T-cell (primary cell): ENCODE measurements around the gene KIF16B. TPM values are rescaled to one million over a fixed set of nuclear protein-coding genes. Genes with fewer than 3 reads are reported as not detected.

Experiments
- ATAC-seq, 4 experiments: fragments of 200-7000 bp in 3 of 4; fragments of 150-1000 bp in 1 of 4; cut with Tn5 transposase; replicated peaks in 1 of 4; 1 replicate in 3 of 4; 2 replicates in 1 of 4; pipeline ENCODE4 v1.10.0; 2021; ENCODE audit warnings: moderate library complexity in 3 of 4, mild to moderate bottlenecking in 2 of 4, moderate number of reproducible peaks in 1 of 4
- CTCF ChIA-PET, 2 donors: fragments of 300-600 bp; sonication (Branson Sonifier 250); formaldehyde crosslinking; loops; one replicate each; lab custom pipeline; 2022; ENCODE audit warnings: antibody characterized with exemption in 2 of 2; lab: Charles Lee
- POLR2A ChIA-PET, 2 donors: fragments of 300-600 bp; sonication (Branson Sonifier 250); formaldehyde crosslinking; loops; one replicate each; lab custom pipeline; 2022; ENCODE audit warnings: antibody characterized with exemption in 2 of 2; lab: Charles Lee
- DNase-seq, 35 experiments: peaks; one replicate each; pipeline versions ENCODE4 v3.0.0 to v3.0.0-alpha.2; 2013 to 2023
- H3K27ac ChIP-seq: one replicate; pipeline ENCODE4 v1.5.1; 2013; ENCODE audit warnings: low read length
- H3K27me3 ChIP-seq, 2 experiments: replicated peaks in 1 of 2; 1 replicate in 1 of 2; 2 replicates in 1 of 2; pipeline versions ENCODE4 v1.6.1 to v1.7.0; 2013; ENCODE audit warnings: low read length in 1 of 2, mixed read lengths in 1 of 2; ENCODE audit not compliant: control insufficient read depth in 2 of 2, insufficient read depth in 2 of 2; ENCODE audit errors: extremely low read depth in 1 of 2
- H3K36me3 ChIP-seq, 2 donors: 1 replicate in 1 of 2; 2 replicates in 1 of 2; pipeline versions ENCODE4 v1.6.1 to v1.7.0; 2013; ENCODE audit warnings: low read length in 1 of 2; ENCODE audit not compliant: control insufficient read depth in 2 of 2, insufficient read depth in 1 of 2; ENCODE audit errors: extremely low read depth in 1 of 2
- H3K4me1 ChIP-seq, 2 experiments: 1 replicate in 1 of 2; 2 replicates in 1 of 2; pipeline versions ENCODE4 v1.6.1 to v1.7.0; 2013; ENCODE audit warnings: low read length in 2 of 2, mixed read lengths in 1 of 2; ENCODE audit not compliant: insufficient read depth in 2 of 2, control insufficient read depth in 1 of 2; ENCODE audit errors: extremely low read depth in 1 of 2
- H3K4me3 ChIP-seq, 2 donors: 1 replicate in 1 of 2; 2 replicates in 1 of 2; pipeline versions ENCODE4 v1.5.1 to v1.7.0; 2013; ENCODE audit warnings: mild to moderate bottlenecking in 2 of 2, low read length in 1 of 2, moderate library complexity in 1 of 2; ENCODE audit not compliant: control insufficient read depth in 1 of 2; ENCODE audit errors: extremely low read depth in 1 of 2
- H3K9me3 ChIP-seq: 2 replicates; pipeline ENCODE4 v1.7.0; 2013
- H3K27ac Mint-ChIP-seq, 2 donors: one replicate each; pipeline ENCODE4 v1.8.0; 2020 to 2021; ENCODE audit warnings: mild to moderate bottlenecking in 2 of 2, mixed read lengths in 2 of 2
- H3K27me3 Mint-ChIP-seq, 2 donors: one replicate each; pipeline ENCODE4 v1.8.0; 2021 to 2022; ENCODE audit warnings: mixed read lengths in 2 of 2
- H3K36me3 Mint-ChIP-seq: one replicate; pipeline ENCODE4 v1.8.0; 2021; ENCODE audit warnings: mixed read lengths
- H3K4me1 Mint-ChIP-seq, 3 donors: one replicate each; pipeline ENCODE4 v1.8.0; 2020 to 2022; ENCODE audit warnings: mixed read lengths in 3 of 3, mild to moderate bottlenecking in 1 of 3
- H3K4me3 Mint-ChIP-seq, 3 donors: one replicate each; pipeline ENCODE4 v1.8.0; 2020 to 2022; ENCODE audit warnings: mild to moderate bottlenecking in 3 of 3, mixed read lengths in 3 of 3, moderate library complexity in 3 of 3
- H3K9me3 Mint-ChIP-seq, 3 donors: one replicate each; pipeline ENCODE4 v1.8.0; 2020 to 2022; ENCODE audit warnings: mixed read lengths in 3 of 3
- WGBS: methylation state at CpG from one replicate; pipeline ENCODE4 v1.1.5; 2013; ENCODE audit warnings: missing lambda C conversion rate; ENCODE audit not compliant: insufficient coverage; 5-methylcytosine and 5-hydroxymethylcytosine counted together
- total RNA-seq, 35 experiments: library from RNA in 6 of 35; stranded (reverse) in 6 of 35; fragments of 120-200 nt in 1 of 35; gene quantifications; one replicate each; pipeline versions ENCODE4 v1.2.1 to v1.2.4 and lab custom pipeline; 2013 to 2026

KIF16B gene
- total RNA-seq, 5 donors from 2014 or later (not counting 1 experiment from before 2014, with no cell fraction given): 6.8 to 10.2 (median 8.7) TPM

- Mint-ChIP-seq H3K27ac (no peak overlapping the region), H3K4me3 (no peak overlapping the region), H3K4me1 (no peaks in the 10 kb centered on the region), H3K36me3 (peaks cover 40% of the 10 kb centered on the region), H3K9me3 (no peaks in the 10 kb centered on the region), H3K27me3 (no peaks in the 10 kb centered on the region)
- DNase-seq (no peak), ATAC-seq (no peak)
- no peaks in the 10 kb centered on the region for H3K27me3 ChIP-seq
- peaks cover 11 to 20% of the 10 kb centered on the region in 2 donors for H3K36me3 ChIP-seq
- no peak overlapping the region for H3K27ac ChIP-seq
- WGBS: 100% methylated on average over 2 of the region's 5 CpGs
- ChIA-PET POLR2A (no interaction called here), CTCF (no interaction called here)
- H3K4me3 ChIP-seq: no peak overlapping the region
- H3K9me3 ChIP-seq: no peaks in the 10 kb centered on the region
- H3K4me1 ChIP-seq: no peaks in the 10 kb centered on the region
Observed at GRCh38 chr20:16364320-16364687, 208.9 kb downstream of the KIF16B start.

- H3K36me3 Mint-ChIP-seq: peaks cover 34% of the 10 kb centered on the region
- Histone ChIP-seq H3K27ac (no peak overlapping the region), H3K9me3 (no peaks in the 10 kb centered on the region), H3K36me3 (peaks cover 8 to 15% of the 10 kb centered on the region in 2 donors), H3K4me3 (no peak overlapping the region), H3K4me1 (no peaks in the 10 kb centered on the region), H3K27me3 (no peaks in the 10 kb centered on the region)
- H3K4me1 Mint-ChIP-seq: no peaks in the 10 kb centered on the region
- ATAC-seq: no peak
- WGBS: no CpG with 5 or more reads among the region's 5 CpGs
- H3K27me3 Mint-ChIP-seq: no peaks in the 10 kb centered on the region
- no peak overlapping the region for H3K27ac Mint-ChIP-seq
- H3K4me3 Mint-ChIP-seq: no peak overlapping the region
- ChIA-PET POLR2A (no interaction called here), CTCF (no interaction called here)
- DNase-seq: no peak
- no peaks in the 10 kb centered on the region for H3K9me3 Mint-ChIP-seq
Observed at GRCh38 chr20:16363506-16364319, 209.5 kb downstream of the KIF16B start.

GRCh38 chr20:16362642-16363041 lies 210.6 kb downstream of the KIF16B start:
- no peak overlapping the region for H3K27ac ChIP-seq
- Mint-ChIP-seq H3K27me3 (no peaks in the 10 kb centered on the region), H3K36me3 (peaks cover 32% of the 10 kb centered on the region), H3K27ac (no peak overlapping the region), H3K4me1 (no peaks in the 10 kb centered on the region), H3K4me3 (no peak overlapping the region), H3K9me3 (no peaks in the 10 kb centered on the region)
- WGBS: 50% methylated on average over 1 of the region's 1 CpG
- no peak overlapping the region for H3K4me3 ChIP-seq
- H3K27me3 ChIP-seq: no peaks in the 10 kb centered on the region
- no peak for ATAC-seq
- POLR2A ChIA-PET: no interaction called here
- no peaks in the 10 kb centered on the region for H3K9me3 ChIP-seq
- H3K36me3 ChIP-seq: peaks cover 0 to 9% of the 10 kb centered on the region in 2 donors
- no peaks in the 10 kb centered on the region for H3K4me1 ChIP-seq
- CTCF ChIA-PET: no interaction called here
- DNase-seq: no peak

- DNase-seq (no peak), ATAC-seq (no peak)
- no peaks in the 10 kb centered on the region for H3K36me3 ChIP-seq
- H3K27ac ChIP-seq: no peak overlapping the region
- WGBS: 84% methylated on average over 4 of the region's 5 CpGs
- no peak overlapping the region for H3K4me3 ChIP-seq
- H3K36me3 Mint-ChIP-seq: peaks cover 23% of the 10 kb centered on the region
- H3K27me3 Mint-ChIP-seq: no peaks in the 10 kb centered on the region
- no peak overlapping the region for H3K27ac Mint-ChIP-seq
- no peaks in the 10 kb centered on the region for H3K9me3 ChIP-seq
- ChIA-PET POLR2A (no interaction called here), CTCF (no interaction called here)
- H3K4me1 Mint-ChIP-seq: no peaks in the 10 kb centered on the region
- H3K4me3 Mint-ChIP-seq: no peak overlapping the region
- H3K9me3 Mint-ChIP-seq: no peaks in the 10 kb centered on the region
- H3K27me3 ChIP-seq: no peaks in the 10 kb centered on the region
- no peaks in the 10 kb centered on the region for H3K4me1 ChIP-seq
Observed at GRCh38 chr20:16360668-16361067, 212.6 kb downstream of the KIF16B start.

- POLR2A ChIA-PET: no interaction called here
Observed at GRCh38 chr20:16353417-16353781, 219.8 kb downstream of the KIF16B start.

GRCh38 chr20:16352751-16353416 lies 220.4 kb downstream of the KIF16B start:
- no peak overlapping the region for H3K4me3 ChIP-seq
- Mint-ChIP-seq H3K27ac (no peak overlapping the region), H3K36me3 (peaks cover 14% of the 10 kb centered on the region), H3K4me1 (no peaks in the 10 kb centered on the region), H3K9me3 (no peaks in the 10 kb centered on the region), H3K4me3 (no peak overlapping the region), H3K27me3 (no peaks in the 10 kb centered on the region)
- no peaks in the 10 kb centered on the region for H3K4me1 ChIP-seq
- POLR2A ChIA-PET: no interaction called here
- no peaks in the 10 kb centered on the region for H3K9me3 ChIP-seq
- no peaks in the 10 kb centered on the region for H3K36me3 ChIP-seq
- CTCF ChIA-PET: no interaction called here
- ATAC-seq: no peak
- H3K27ac ChIP-seq: no peak overlapping the region
- WGBS: 86% methylated on average over 2 of the region's 5 CpGs
- H3K27me3 ChIP-seq: no peaks in the 10 kb centered on the region
- DNase-seq: no peak

More at GRCh38 chr20:16353417-16353781, 219.8 kb downstream of the KIF16B start:
- Histone ChIP-seq H3K27me3 (no peaks in the 10 kb centered on the region), H3K4me1 (no peaks in the 10 kb centered on the region), H3K27ac (no peak overlapping the region), H3K4me3 (no peak overlapping the region), H3K36me3 (no peaks in the 10 kb centered on the region), H3K9me3 (no peaks in the 10 kb centered on the region)
- H3K27me3 Mint-ChIP-seq: no peaks in the 10 kb centered on the region
- CTCF ChIA-PET: no interaction called here
- H3K36me3 Mint-ChIP-seq: peaks cover 16% of the 10 kb centered on the region
- no peaks in the 10 kb centered on the region for H3K9me3 Mint-ChIP-seq
- DNase-seq: no peak
- WGBS: no CpG with 5 or more reads among the region's 1 CpG
- H3K4me3 Mint-ChIP-seq: no peak overlapping the region
- ATAC-seq: no peak
- no peaks in the 10 kb centered on the region for H3K4me1 Mint-ChIP-seq
- H3K27ac Mint-ChIP-seq: no peak overlapping the region
